Measurements from ENCODE around the gene CRADD.

The CRADD gene

DNA sequence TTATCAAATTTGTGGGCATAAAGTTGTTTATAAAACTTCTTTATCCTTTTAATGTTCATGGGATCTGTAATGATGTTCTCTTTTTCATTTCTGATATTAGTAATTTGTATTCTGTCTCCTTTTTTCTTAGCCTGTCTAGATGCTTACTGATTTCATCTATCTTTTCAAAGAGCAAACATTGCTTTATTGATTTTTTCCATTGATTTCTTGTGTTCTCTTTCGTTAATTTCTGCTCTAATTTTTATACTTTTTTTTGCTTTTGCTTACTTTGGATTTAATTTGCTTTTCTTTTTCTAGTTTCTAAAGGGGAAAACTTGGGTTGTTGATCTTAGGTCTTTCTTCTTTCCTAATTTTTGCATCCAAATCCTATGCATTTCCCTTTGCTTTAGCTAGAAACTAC is 42.5 kb downstream of the CRADD start:
- TF ChIP-seq, protein P1, sequence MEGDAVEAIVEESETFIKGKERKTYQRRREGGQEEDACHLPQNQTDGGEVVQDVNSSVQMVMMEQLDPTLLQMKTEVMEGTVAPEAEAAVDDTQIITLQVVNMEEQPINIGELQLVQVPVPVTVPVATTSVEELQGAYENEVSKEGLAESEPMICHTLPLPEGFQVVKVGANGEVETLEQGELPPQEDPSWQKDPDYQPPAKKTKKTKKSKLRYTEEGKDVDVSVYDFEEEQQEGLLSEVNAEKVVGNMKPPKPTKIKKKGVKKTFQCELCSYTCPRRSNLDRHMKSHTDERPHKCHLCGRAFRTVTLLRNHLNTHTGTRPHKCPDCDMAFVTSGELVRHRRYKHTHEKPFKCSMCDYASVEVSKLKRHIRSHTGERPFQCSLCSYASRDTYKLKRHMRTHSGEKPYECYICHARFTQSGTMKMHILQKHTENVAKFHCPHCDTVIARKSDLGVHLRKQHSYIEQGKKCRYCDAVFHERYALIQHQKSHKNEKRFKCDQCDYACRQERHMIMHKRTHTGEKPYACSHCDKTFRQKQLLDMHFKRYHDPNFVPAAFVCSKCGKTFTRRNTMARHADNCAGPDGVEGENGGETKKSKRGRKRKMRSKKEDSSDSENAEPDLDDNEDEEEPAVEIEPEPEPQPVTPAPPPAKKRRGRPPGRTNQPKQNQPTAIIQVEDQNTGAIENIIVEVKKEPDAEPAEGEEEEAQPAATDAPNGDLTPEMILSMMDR (IDR thresholded peaks at IDR 0.05): no peak

DNA sequence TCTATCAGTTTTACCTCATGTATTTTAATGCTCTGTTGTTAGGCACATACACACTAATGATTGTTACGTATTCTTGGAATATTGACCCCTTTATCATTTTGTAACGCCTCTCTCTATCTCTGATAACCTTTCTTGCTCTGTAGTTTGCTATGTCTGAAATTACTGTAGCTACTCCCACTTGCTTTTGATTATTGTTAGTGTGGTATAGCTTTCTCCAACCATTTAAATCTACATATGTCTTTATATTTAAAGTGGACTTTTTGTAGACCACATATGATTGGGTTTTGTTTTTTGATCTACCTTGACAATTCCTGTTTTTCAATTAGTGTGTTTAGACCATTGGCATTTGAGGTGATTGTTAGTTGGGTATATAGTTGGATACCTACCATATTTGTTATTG is 43.4 kb downstream of the CRADD start:
- TF ChIP-seq, protein P1 (IDR thresholded peaks at IDR 0.05): no peak

DNA sequence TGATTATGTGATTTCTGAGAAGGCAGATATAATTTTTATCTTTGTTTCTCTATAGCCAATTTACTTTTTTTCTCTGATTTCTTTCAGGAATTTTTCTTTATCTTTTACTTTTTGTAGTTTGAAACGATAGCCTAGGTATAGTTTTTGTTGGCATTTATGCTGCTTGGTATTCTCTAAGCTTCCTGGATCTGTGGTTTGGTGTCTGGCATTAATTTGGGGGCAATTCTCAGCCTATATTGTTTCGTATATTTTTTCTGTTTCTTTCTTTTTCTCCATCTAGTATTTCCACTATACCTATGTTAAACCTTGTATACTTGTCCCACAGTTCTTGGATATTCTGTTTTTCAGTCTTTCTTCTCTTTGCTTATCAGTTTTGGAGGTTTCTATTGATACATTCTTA is 45.0 kb downstream of the CRADD start:
- TF ChIP-seq, protein P1 (IDR thresholded peaks at IDR 0.05): no peak

DNA sequence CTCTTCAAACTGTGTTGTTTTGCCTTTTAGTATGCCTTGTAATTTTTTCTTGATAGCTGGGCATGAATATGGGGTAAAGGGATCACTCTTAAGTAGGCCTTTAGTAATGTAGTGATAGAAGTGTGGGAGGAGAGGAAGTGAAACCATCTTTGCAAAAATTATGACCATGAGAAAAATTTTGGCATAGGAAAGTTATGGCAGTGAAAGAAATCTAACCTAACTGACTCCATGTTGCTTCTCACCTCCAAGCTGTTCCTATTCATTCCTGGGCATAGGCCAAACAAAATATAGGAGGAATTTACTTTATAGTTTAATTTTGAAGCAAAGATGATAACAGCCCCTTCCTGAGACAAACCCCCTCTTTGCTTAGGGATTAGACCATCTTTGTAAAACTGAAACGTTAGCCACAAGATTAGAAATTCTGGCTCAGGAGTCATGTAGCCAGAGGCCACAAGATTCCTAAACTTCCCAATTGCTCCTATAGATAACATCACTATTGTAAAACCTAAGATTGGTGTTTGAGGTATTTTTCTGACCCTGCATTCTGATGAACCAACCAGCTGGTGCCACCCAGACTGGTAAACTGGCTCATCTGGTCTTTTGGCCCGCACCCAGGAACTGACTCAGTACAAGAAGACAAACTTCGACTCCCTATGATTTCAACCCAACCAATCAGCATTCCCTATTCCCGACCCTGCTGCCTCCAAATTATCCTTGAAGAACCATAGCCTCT is 45.8 kb downstream of the CRADD start:
- TF ChIP-seq, protein P1 (IDR thresholded peaks at IDR 0.05): no peak

DNA sequence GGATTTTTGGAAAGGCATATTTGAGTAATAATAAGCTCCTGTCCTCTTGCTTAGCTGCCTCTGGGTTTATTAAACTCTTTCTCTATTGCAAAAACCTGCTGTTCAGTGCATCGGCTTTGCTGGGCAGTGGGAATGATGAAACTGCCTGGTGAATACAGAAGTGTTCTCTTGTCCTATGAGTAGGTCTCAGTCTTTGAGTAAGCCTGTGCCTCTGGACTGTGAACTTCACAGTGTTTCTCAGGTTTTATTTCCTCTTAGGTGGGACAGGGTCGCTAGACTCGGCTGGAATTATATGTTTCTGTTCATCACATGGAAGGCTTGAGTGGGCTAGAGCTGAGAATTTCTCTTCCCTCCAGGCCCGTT is 46.4 kb downstream of the CRADD start:
- TF ChIP-seq, protein P1 (IDR thresholded peaks at IDR 0.05): no peak

DNA sequence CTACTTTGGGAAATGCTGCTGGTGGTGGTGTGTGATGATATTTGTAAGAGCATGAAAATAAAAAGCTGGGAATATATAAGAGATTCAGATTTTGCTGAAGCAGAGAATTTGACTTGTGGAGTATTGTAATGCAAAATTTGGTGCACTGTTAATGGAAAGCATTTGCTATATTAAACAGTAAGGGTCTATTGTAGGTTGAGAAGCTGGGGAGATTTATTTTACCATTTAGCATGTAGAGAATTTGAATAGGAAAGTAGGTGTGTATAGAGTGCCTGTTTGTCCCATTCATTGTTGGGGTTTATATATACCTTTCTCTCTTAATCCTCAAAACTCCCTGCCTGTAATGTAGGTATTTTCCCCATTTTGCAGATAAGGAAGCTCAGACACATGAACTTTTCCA is 48.4 kb downstream of the CRADD start:
- TF ChIP-seq, protein P1 (IDR thresholded peaks at IDR 0.05): no peak

DNA sequence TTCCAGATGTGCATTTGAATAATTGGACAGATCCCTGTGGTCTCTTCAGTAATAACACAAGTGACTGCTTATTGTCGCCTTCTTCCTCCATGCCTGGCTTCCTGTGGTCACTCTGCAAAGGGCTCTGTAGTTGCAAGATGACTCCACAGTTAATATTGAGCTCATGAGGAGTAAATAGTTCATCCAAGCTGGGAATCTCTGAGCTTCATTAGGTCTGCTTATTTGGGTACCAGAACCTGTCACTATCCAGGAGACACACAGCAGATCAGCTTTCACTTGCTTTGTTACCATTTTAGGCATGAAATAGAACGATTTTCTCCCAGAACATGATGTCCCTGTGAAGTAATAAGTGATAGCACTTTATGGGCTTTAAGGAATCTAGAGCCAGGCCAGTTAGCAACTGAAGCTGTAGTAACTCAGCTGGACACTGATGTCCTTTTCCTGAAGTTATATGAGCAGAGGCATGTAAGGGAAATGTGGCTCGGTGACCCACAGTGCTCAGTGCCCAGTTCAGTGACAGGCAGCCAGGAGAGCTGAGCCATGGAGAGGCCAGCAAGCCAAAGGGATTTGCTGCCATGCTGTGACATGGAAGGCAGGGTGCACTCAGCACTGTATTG is 50.1 kb downstream of the CRADD start:
- TF ChIP-seq, protein P1 (IDR thresholded peaks at IDR 0.05): no peak
